ENCODE results near the gene RPS5. TPM values are rescaled to one million over a fixed set of nuclear protein-coding genes. Genes with fewer than 3 reads are reported as not detected.

The RPS5 gene
- total RNA-seq, 1 donor from 2014 or later = 3,737 TPM

- Histone ChIP-seq H3K4me3 (ENCODE audit: low read length in 3 of 3) (no peak overlapping the region), H3K36me3 (ENCODE audit: control insufficient read depth in 3 of 3, insufficient read depth in 3 of 3, low read length in 3 of 3) (no peaks in the 10 kb centered on the region), H3K4me1 (ENCODE audit: control insufficient read depth in 3 of 3, insufficient read depth in 3 of 3, low read length in 3 of 3) (peaks cover 5 to 7% (median 6%) of the 10 kb centered on the region in 3 donors), H3K9me3 (ENCODE audit: control insufficient read depth in 3 of 3, low read length in 3 of 3) (no peaks in the 10 kb centered on the region), H3K27ac (ENCODE audit: low read depth, low read length) (no peak overlapping the region), H3K9ac (ENCODE audit: low read depth in 1 of 3, low read length in 3 of 3) (no peak overlapping the region), H3K27me3 (ENCODE audit: control insufficient read depth in 3 of 3, insufficient read depth in 3 of 3, low read length in 3 of 3) (peaks cover 17 to 61% (median 41%) of the 10 kb centered on the region in 3 donors)
Observed at GRCh38 chr19:58350871-58351557, 36.1 kb upstream of the RPS5 start.

- Histone ChIP-seq H3K27me3 (ENCODE audit: control insufficient read depth in 3 of 3, insufficient read depth in 3 of 3, low read length in 3 of 3) (peaks cover 20 to 64% (median 44%) of the 10 kb centered on the region in 3 donors), H3K4me1 (ENCODE audit: control insufficient read depth in 3 of 3, insufficient read depth in 3 of 3, low read length in 3 of 3) (peaks cover 7 to 12% (median 10%) of the 10 kb centered on the region in 3 donors), H3K36me3 (ENCODE audit: control insufficient read depth in 3 of 3, insufficient read depth in 3 of 3, low read length in 3 of 3) (no peaks in the 10 kb centered on the region), H3K9me3 (ENCODE audit: control insufficient read depth in 3 of 3, low read length in 3 of 3) (no peaks in the 10 kb centered on the region), H3K9ac (ENCODE audit: low read depth in 1 of 3, low read length in 3 of 3) (no peak overlapping the region), H3K27ac (ENCODE audit: low read depth, low read length) (no peak overlapping the region), H3K4me3 (ENCODE audit: low read length in 3 of 3) (no peak overlapping the region)
Observed at GRCh38 chr19:58351558-58351878, 35.6 kb upstream of the RPS5 start.

GRCh38 chr19:58351990-58352755 is 34.9 kb upstream of the RPS5 start:
- H3K36me3 ChIP-seq (ENCODE audit: control insufficient read depth in 3 of 3, insufficient read depth in 3 of 3, low read length in 3 of 3) = no peaks in the 10 kb centered on the region
- no peak overlapping the region for H3K4me3 ChIP-seq (ENCODE audit: low read length in 3 of 3)
- peaks cover 26 to 63% (median 51%) of the 10 kb centered on the region in 3 donors for H3K27me3 ChIP-seq (ENCODE audit: control insufficient read depth in 3 of 3, insufficient read depth in 3 of 3, low read length in 3 of 3)
- H3K9ac ChIP-seq (ENCODE audit: low read depth in 1 of 3, low read length in 3 of 3) = no peak overlapping the region
- H3K9me3 ChIP-seq (ENCODE audit: control insufficient read depth in 3 of 3, low read length in 3 of 3) = no peaks in the 10 kb centered on the region
- no peak overlapping the region for H3K27ac ChIP-seq (ENCODE audit: low read depth, low read length)
- peaks cover 14 to 18% (median 16%) of the 10 kb centered on the region in 3 donors for H3K4me1 ChIP-seq (ENCODE audit: control insufficient read depth in 3 of 3, insufficient read depth in 3 of 3, low read length in 3 of 3)

DNA sequence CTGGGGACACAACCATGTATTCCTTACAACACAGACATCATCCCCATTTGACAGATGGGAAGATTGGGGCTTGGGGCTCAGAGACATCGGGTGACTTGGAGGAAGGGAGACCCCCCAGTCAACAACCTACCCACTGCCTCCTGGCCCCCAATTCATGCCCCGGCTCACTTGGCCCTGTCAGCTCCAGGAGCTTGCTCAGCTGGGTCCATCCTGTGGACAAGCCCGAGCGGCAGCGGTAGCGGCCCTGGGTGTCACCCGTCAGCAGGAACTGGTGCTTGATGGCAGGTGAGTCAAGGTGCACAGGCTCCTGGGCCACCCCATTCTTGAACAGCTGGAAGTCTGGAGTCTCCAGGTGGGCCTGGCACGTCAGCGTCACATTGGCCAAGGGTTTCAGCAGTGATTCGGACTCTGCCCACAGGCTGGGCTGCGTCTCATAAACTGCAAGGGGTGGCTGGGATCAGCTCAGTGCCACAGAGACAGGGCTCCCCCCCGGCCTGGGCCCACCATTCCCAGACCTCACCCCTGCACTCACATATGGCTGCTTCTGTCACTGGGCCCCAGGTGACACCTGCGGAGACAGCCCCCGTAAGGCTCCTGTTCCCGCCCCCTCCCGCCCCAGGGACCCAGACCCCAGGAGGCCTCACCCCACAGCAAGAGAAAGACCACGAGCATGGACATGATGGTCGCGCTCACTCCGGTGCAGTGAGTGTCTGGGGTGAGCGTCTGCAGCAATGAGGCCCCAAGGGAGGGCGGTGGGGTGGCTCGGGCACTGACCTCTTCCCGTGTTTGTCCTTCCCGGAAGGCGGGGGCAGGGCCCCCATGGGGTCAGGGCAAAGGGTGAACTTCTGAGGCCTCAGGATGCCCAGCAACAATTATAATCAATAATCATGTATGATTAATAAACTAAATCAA is 34.1 kb upstream of the RPS5 start, which contains the start of gene A1BG:
Gene A1BG (minus strand): TSS at position 733 of the 912 bp plus-strand sequence. CDS start 55 bp downstream, at position 678.
- peaks cover 0 to 1% (median 0%) of the 10 kb centered on the region in 3 donors for H3K36me3 ChIP-seq (ENCODE audit: control insufficient read depth in 3 of 3, insufficient read depth in 3 of 3, low read length in 3 of 3)
- H3K4me1 ChIP-seq (ENCODE audit: control insufficient read depth in 3 of 3, insufficient read depth in 3 of 3, low read length in 3 of 3) = peaks cover 13 to 24% (median 20%) of the 10 kb centered on the region in 3 donors
- H3K9ac ChIP-seq (ENCODE audit: low read depth in 1 of 3, low read length in 3 of 3) = no peak within 1 kb of the TSS
- H3K4me3 ChIP-seq (ENCODE audit: low read length in 3 of 3) = no peak within 1 kb of the TSS
- no peak within 1 kb of the TSS for H3K27ac ChIP-seq (ENCODE audit: low read depth, low read length)
- H3K9me3 ChIP-seq (ENCODE audit: control insufficient read depth in 3 of 3, low read length in 3 of 3) = no peaks in the 10 kb centered on the region
- peaks cover 26 to 69% (median 59%) of the 10 kb centered on the region in 3 donors for H3K27me3 ChIP-seq (ENCODE audit: control insufficient read depth in 3 of 3, insufficient read depth in 3 of 3, low read length in 3 of 3)

- Histone ChIP-seq H3K9ac (ENCODE audit: low read depth in 1 of 3, low read length in 3 of 3) (no peak overlapping the region), H3K27ac (ENCODE audit: low read depth, low read length) (no peak overlapping the region), H3K4me3 (ENCODE audit: low read length in 3 of 3) (no peak overlapping the region), H3K36me3 (ENCODE audit: control insufficient read depth in 3 of 3, insufficient read depth in 3 of 3, low read length in 3 of 3) (peaks cover 0 to 5% (median 0%) of the 10 kb centered on the region in 3 donors), H3K4me1 (ENCODE audit: control insufficient read depth in 3 of 3, insufficient read depth in 3 of 3, low read length in 3 of 3) (peaks cover 13 to 25% (median 20%) of the 10 kb centered on the region in 3 donors), H3K27me3 (ENCODE audit: control insufficient read depth in 3 of 3, insufficient read depth in 3 of 3, low read length in 3 of 3) (peaks cover 29 to 69% (median 59%) of the 10 kb centered on the region in 3 donors), H3K9me3 (ENCODE audit: control insufficient read depth in 3 of 3, low read length in 3 of 3) (no peaks in the 10 kb centered on the region)
Observed at GRCh38 chr19:58353717-58354477, 33.2 kb upstream of the RPS5 start.

DNA sequence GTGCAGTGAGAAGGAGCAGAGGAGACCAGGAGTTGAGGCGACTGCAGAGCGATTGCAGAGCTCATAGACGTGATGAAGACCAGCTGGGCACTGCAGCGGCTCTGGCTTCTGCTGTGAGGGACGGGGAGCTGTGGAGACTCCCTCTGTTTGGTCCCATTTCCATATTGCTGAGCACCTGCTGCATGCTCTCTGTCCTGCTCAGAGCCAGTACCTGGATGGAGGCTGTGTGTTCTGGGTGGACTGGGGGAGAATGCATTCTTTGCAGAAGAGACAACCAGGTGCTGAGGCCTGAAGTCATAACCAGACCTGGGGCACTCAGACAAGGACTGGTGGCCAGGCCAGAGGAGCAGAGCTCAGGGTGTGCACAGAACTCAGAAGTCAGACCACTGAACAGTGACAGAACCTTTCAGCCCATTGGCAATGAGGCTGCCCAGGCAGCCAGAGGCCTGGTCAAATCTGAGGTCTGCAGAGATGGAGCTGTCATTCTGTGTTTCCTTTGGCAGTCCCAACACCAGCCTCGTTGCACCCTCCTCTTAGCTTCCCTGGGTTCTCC is 32.5 kb upstream of the RPS5 start:
- Histone ChIP-seq H3K9ac (ENCODE audit: low read depth in 1 of 3, low read length in 3 of 3) (no peak overlapping the region), H3K4me3 (ENCODE audit: low read length in 3 of 3) (no peak overlapping the region), H3K4me1 (ENCODE audit: control insufficient read depth in 3 of 3, insufficient read depth in 3 of 3, low read length in 3 of 3) (peaks cover 13 to 25% (median 20%) of the 10 kb centered on the region in 3 donors), H3K9me3 (ENCODE audit: control insufficient read depth in 3 of 3, low read length in 3 of 3) (no peaks in the 10 kb centered on the region), H3K36me3 (ENCODE audit: control insufficient read depth in 3 of 3, insufficient read depth in 3 of 3, low read length in 3 of 3) (peaks cover 0 to 5% (median 0%) of the 10 kb centered on the region in 3 donors), H3K27me3 (ENCODE audit: control insufficient read depth in 3 of 3, insufficient read depth in 3 of 3, low read length in 3 of 3) (peaks cover 27 to 69% (median 59%) of the 10 kb centered on the region in 3 donors), H3K27ac (ENCODE audit: low read depth, low read length) (no peak overlapping the region)

- Histone ChIP-seq H3K27me3 (ENCODE audit: control insufficient read depth in 3 of 3, insufficient read depth in 3 of 3, low read length in 3 of 3) (peaks cover 25 to 69% (median 58%) of the 10 kb centered on the region in 3 donors), H3K27ac (ENCODE audit: low read depth, low read length) (no peak overlapping the region), H3K4me1 (ENCODE audit: control insufficient read depth in 3 of 3, insufficient read depth in 3 of 3, low read length in 3 of 3) (peaks cover 13 to 24% (median 20%) of the 10 kb centered on the region in 3 donors), H3K9ac (ENCODE audit: low read depth in 1 of 3, low read length in 3 of 3) (peak overlapping the region in 1 of 3 donors; percentile 79), H3K9me3 (ENCODE audit: control insufficient read depth in 3 of 3, low read length in 3 of 3) (no peaks in the 10 kb centered on the region), H3K4me3 (ENCODE audit: low read length in 3 of 3) (peak overlapping the region in 1 of 3 donors; percentile 60), H3K36me3 (ENCODE audit: control insufficient read depth in 3 of 3, insufficient read depth in 3 of 3, low read length in 3 of 3) (peaks cover 0 to 5% (median 0%) of the 10 kb centered on the region in 3 donors)
Observed at GRCh38 chr19:58355215-58355796, 31.8 kb upstream of the RPS5 start.

DNA sequence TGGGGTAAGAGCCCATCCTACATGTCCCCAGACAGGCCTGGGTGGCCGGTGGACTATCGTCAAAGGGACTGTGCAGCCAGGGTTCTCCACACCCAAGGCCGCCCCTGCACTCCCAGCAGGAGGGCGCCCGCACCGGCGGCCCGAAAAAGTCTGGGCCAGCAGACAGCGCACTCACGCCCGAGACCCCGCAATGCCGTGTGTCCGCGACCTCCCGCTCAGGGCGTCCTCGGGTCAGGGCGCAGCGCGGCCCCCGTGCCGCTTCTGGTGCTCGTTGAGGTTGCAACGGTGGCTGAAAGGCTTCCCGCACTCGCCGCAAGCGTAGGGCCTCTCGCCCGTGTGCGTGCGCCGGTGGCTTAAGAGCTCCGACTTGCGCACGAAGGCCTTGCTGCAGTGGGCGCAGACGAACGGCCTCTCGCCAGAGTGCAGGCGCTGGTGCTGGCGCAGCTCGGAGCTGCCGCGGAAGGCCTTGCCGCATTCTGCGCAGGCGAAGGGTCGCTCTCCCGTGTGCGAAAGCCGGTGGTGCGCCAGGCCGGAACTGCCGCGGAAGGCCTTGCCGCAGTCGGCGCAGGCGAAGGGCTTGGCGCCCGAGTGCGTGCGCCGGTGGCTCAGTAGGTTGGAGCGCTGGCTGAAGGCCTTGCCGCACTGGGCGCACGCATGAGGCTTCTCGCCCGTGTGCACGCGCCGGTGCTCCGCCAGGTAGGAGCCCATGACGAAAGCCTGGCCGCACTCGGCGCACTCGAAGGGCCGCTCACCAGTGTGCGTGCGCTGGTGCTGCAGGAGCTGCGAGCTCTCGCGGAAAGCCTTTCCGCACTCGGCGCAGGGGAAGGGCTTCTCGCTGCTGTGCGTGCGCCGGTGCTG is 30.9 kb upstream of the RPS5 start:
- peak overlapping the region in 2 of 3 donors; percentile 72 to 79 for H3K9ac ChIP-seq (ENCODE audit: low read depth in 1 of 3, low read length in 3 of 3)
- H3K27ac ChIP-seq (ENCODE audit: low read depth, low read length) = no peak overlapping the region
- peak overlapping the region; percentile 59 to 71 (median 60) for H3K4me3 ChIP-seq (ENCODE audit: low read length in 3 of 3)
- peaks cover 0 to 5% (median 0%) of the 10 kb centered on the region in 3 donors for H3K36me3 ChIP-seq (ENCODE audit: control insufficient read depth in 3 of 3, insufficient read depth in 3 of 3, low read length in 3 of 3)
- H3K4me1 ChIP-seq (ENCODE audit: control insufficient read depth in 3 of 3, insufficient read depth in 3 of 3, low read length in 3 of 3) = peaks cover 13 to 24% (median 20%) of the 10 kb centered on the region in 3 donors
- H3K27me3 ChIP-seq (ENCODE audit: control insufficient read depth in 3 of 3, insufficient read depth in 3 of 3, low read length in 3 of 3) = peaks cover 25 to 62% (median 50%) of the 10 kb centered on the region in 3 donors
- H3K9me3 ChIP-seq (ENCODE audit: control insufficient read depth in 3 of 3, low read length in 3 of 3) = no peaks in the 10 kb centered on the region

All from skeletal muscle tissue (tissue), 4 donors.